ENCODE results near the gene SLC38A2. TPM values are rescaled to one million over a fixed set of nuclear protein-coding genes. Genes with fewer than 3 reads are reported as not detected.
A peak's percentile ranks its signal among the peaks of the same experiment; 100 is the strongest.

Gene SLC38A2
- total and polyA plus RNA-seq, 2 of the 4 experiments (the other 2 are of a cell fraction): 313 to 881 TPM

GRCh38 chr12:46357438-46358324 lies 14.9 kb downstream of the SLC38A2 start (continued):
- TF ChIP-seq MAZ (IDR thresholded peaks at IDR 0.05; ENCODE audit: borderline replicate concordance, low read depth, low read length): no peak
- peak; percentile 6; the same call in 1 of the 2 replicates for TF ChIP-seq SMC3 (IDR thresholded peaks at IDR 0.05; ENCODE audit: low read depth, low read length)
- TF ChIP-seq CHD1 (IDR thresholded peaks at IDR 0.05; ENCODE audit: low read depth, low read length): no peak

All from IMR-90 (cell line).